GM18873 (cell line): ENCODE data around the gene AP2A2.

Experiments used
- ATAC-seq: cut with Tn5 transposase; IDR thresholded peaks from one replicate; pipeline ENCODE4 v1.9.1; 2021; ENCODE audit warnings: mild to moderate bottlenecking, moderate library complexity, moderate number of reproducible peaks; ENCODE audit not compliant: unreplicated experiment, low FRiP score

AP2A2 gene

GRCh38 chr11:925496-926301 lies at the start of gene AP2A2:
Gene AP2A2, plus strand, starts transcription at chr11:925870. Its CDS starts 152 bp downstream, at chr11:926022.
- ATAC-seq: no peak

GRCh38 chr11:876545-876944 lies 49.1 kb upstream of the AP2A2 start:
- no peak for ATAC-seq

GRCh38 chr11:877565-877964 lies 48.1 kb upstream of the AP2A2 start:
- ATAC-seq: no peak

- ATAC-seq: no peak
These were observed 45.2 kb upstream of the AP2A2 start for GRCh38 chr11:880447-880846.

- ATAC-seq: no peak
These were observed 43.1 kb upstream of the AP2A2 start for GRCh38 chr11:882596-882995.

GRCh38 chr11:883527-883926 lies 42.1 kb upstream of the AP2A2 start:
- no peak for ATAC-seq

GRCh38 chr11:884578-885070 lies 41.0 kb upstream of the AP2A2 start:
- no peak for ATAC-seq

GRCh38 chr11:886568-886967 lies 39.1 kb upstream of the AP2A2 start:
- no peak for ATAC-seq

- no peak for ATAC-seq
These were observed 38.1 kb upstream of the AP2A2 start for GRCh38 chr11:887589-887988.

- ATAC-seq: no peak
These were observed 37.1 kb upstream of the AP2A2 start for GRCh38 chr11:888310-889212.

- no peak for ATAC-seq
These were observed 36.4 kb upstream of the AP2A2 start for GRCh38 chr11:889257-889656.

- ATAC-seq: no peak
These were observed 35.8 kb upstream of the AP2A2 start for GRCh38 chr11:889687-890475.

- no peak for ATAC-seq
These were observed 34.7 kb upstream of the AP2A2 start for GRCh38 chr11:890794-891540.

GRCh38 chr11:893008-893654 lies 32.5 kb upstream of the AP2A2 start:
- ATAC-seq: no peak

- ATAC-seq: no peak
These were observed 31.0 kb upstream of the AP2A2 start for GRCh38 chr11:894575-895201.

- no peak for ATAC-seq
These were observed 30.1 kb upstream of the AP2A2 start for GRCh38 chr11:895331-896110.

- no peak for ATAC-seq
These were observed 28.2 kb upstream of the AP2A2 start for GRCh38 chr11:897253-898142.
